Measurements from ENCODE around the gene SLF2. TPM values are rescaled to one million over a fixed set of nuclear protein-coding genes. Genes with fewer than 3 reads are reported as not detected.

Gene SLF2
- total and polyA plus RNA-seq, 4 donors: 4.0 to 18.8 (median 12.1) TPM

GRCh38 chr10:101007099-101007711 lies 94.4 kb downstream of the SLF2 start:
- DNase-seq (ENCODE audit: low spot score): no peak
- TF ChIP-seq, protein P1, sequence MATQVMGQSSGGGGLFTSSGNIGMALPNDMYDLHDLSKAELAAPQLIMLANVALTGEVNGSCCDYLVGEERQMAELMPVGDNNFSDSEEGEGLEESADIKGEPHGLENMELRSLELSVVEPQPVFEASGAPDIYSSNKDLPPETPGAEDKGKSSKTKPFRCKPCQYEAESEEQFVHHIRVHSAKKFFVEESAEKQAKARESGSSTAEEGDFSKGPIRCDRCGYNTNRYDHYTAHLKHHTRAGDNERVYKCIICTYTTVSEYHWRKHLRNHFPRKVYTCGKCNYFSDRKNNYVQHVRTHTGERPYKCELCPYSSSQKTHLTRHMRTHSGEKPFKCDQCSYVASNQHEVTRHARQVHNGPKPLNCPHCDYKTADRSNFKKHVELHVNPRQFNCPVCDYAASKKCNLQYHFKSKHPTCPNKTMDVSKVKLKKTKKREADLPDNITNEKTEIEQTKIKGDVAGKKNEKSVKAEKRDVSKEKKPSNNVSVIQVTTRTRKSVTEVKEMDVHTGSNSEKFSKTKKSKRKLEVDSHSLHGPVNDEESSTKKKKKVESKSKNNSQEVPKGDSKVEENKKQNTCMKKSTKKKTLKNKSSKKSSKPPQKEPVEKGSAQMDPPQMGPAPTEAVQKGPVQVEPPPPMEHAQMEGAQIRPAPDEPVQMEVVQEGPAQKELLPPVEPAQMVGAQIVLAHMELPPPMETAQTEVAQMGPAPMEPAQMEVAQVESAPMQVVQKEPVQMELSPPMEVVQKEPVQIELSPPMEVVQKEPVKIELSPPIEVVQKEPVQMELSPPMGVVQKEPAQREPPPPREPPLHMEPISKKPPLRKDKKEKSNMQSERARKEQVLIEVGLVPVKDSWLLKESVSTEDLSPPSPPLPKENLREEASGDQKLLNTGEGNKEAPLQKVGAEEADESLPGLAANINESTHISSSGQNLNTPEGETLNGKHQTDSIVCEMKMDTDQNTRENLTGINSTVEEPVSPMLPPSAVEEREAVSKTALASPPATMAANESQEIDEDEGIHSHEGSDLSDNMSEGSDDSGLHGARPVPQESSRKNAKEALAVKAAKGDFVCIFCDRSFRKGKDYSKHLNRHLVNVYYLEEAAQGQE (IDR thresholded peaks at IDR 0.05): no peak
- TF ChIP-seq TAF1 (conservative IDR thresholded peaks at IDR 0.05) (no peak), RAD21 (IDR thresholded peaks at IDR 0.05) (no peak), FOXA1 (IDR thresholded peaks at IDR 0.05) (no peak), SP1 (IDR thresholded peaks at IDR 0.05) (no peak), JUND (IDR thresholded peaks at IDR 0.05) (no peak), EGR1 (IDR thresholded peaks at IDR 0.05; ENCODE audit: low read depth in 2 of 2) (no peak), HNF4A (conservative IDR thresholded peaks at IDR 0.05) (no peak)
- TF ChIP-seq, protein P2, sequence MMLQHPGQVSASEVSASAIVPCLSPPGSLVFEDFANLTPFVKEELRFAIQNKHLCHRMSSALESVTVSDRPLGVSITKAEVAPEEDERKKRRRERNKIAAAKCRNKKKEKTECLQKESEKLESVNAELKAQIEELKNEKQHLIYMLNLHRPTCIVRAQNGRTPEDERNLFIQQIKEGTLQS (IDR thresholded peaks at IDR 0.05): no peak
- TF ChIP-seq, protein P3, sequence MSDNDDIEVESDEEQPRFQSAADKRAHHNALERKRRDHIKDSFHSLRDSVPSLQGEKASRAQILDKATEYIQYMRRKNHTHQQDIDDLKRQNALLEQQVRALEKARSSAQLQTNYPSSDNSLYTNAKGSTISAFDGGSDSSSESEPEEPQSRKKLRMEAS (IDR thresholded peaks at IDR 0.05): no peak
- Histone ChIP-seq H3K36me3 (ENCODE audit: control insufficient read depth in 4 of 4, insufficient read depth in 3 of 4, low read depth in 1 of 4, low read length in 3 of 4) (peaks cover 0 to 14% (median under 1%) of the 10 kb centered on the region in 4 donors), H3K4me1 (ENCODE audit: control insufficient read depth in 4 of 4, insufficient read depth in 4 of 4, low read length in 3 of 4) (peaks cover 0 to 3% (median 0%) of the 10 kb centered on the region in 4 donors), H3K27me3 (ENCODE audit: control insufficient read depth in 4 of 4, insufficient read depth in 4 of 4, low read length in 3 of 4) (no peaks in the 10 kb centered on the region), H3K9ac (ENCODE audit: low read depth in 1 of 2, low read length in 2 of 2) (no peak overlapping the region), H3K27ac (ENCODE audit: low read depth in 1 of 2, low read length in 2 of 2) (no peak overlapping the region), H3K4me3 (ENCODE audit: low read depth in 1 of 3, low read length in 3 of 3) (no peak overlapping the region), H3K9me3 (ENCODE audit: control insufficient read depth in 4 of 4, low read length in 3 of 4) (no peaks in the 10 kb centered on the region)
- 83% methylated on average over 11 of the region's 11 CpGs for WGBS

DNA sequence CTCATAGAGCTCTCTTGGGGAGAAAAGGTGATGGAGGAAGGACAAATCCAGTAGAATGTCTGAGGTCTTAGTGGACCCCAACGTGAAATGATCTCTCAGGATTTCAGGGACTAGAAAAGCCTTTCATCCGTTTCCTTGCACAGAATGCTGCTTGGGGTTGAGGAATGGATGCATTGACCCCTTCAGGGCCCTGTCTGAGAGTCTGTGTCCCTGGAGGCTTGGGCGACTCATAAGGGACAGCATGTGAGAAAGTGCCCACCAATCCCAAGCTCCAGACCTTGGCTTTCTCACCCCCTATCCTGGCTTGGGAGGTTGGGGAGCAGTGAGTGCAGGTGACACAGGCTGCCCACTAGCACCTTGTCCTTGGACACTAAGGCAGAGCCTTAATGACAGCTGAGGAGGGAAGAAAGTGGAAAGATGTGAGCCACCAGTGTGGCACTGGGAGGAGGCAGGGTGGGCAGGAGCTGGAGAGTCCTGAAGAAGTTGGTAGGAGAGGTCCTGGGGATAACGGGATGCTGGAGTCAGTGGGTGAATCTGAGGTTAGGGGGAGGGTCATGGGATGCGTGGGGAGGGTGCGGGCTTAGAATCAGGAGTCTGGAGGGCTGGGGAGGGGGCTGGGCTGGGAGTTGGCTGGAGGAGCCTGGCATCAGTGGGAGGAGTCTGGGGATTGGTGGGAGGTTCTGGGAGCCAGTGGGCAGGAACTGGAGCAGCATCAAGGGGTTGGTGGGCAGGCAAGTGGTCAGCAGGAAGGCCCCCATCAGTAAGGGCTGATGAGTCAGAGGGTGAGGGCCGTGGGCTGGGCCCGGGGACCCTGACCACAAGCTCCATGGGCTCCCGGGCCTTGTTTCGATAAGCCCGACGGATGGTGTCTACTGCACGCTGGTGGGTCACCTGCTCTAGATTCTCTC lies 95.4 kb downstream of the SLF2 start:
- Histone ChIP-seq H3K4me1 (ENCODE audit: control insufficient read depth in 4 of 4, insufficient read depth in 4 of 4, low read length in 3 of 4) (peaks cover 0 to 11% (median 1%) of the 10 kb centered on the region in 4 donors), H3K4me3 (ENCODE audit: low read depth in 1 of 3, low read length in 3 of 3) (no peak overlapping the region), H3K9me3 (ENCODE audit: control insufficient read depth in 4 of 4, low read length in 3 of 4) (no peaks in the 10 kb centered on the region), H3K36me3 (ENCODE audit: control insufficient read depth in 4 of 4, insufficient read depth in 3 of 4, low read depth in 1 of 4, low read length in 3 of 4) (peaks cover 0 to 11% (median 0%) of the 10 kb centered on the region in 4 donors), H3K27me3 (ENCODE audit: control insufficient read depth in 4 of 4, insufficient read depth in 4 of 4, low read length in 3 of 4) (no peaks in the 10 kb centered on the region), H3K27ac (ENCODE audit: low read depth in 1 of 2, low read length in 2 of 2) (no peak overlapping the region), H3K9ac (ENCODE audit: low read depth in 1 of 2, low read length in 2 of 2) (no peak overlapping the region)
- DNase-seq (ENCODE audit: low spot score): no peak
- 72% methylated on average over 13 of the region's 13 CpGs for WGBS
- TF ChIP-seq GABPA (IDR thresholded peaks at IDR 0.05 in 1 of 2, conservative IDR thresholded peaks at IDR 0.05 in 1 of 2): no peak
- no peak for TF ChIP-seq CTCF (IDR thresholded peaks at IDR 0.05; ENCODE audit: low read depth, low read length, missing input control)
- TF ChIP-seq JUND (IDR thresholded peaks at IDR 0.05): no peak
- no peak for TF ChIP-seq YY1 (IDR thresholded peaks at IDR 0.05)
- TF ChIP-seq EGR1 (IDR thresholded peaks at IDR 0.05; ENCODE audit: low read depth in 2 of 2): no peak
- no peak for TF ChIP-seq SP1 (IDR thresholded peaks at IDR 0.05)
- TF ChIP-seq, protein P3 (IDR thresholded peaks at IDR 0.05): no peak
- TF ChIP-seq, protein P2 (IDR thresholded peaks at IDR 0.05): no peak
- no peak for TF ChIP-seq ZBTB33 (IDR thresholded peaks at IDR 0.05)
- TF ChIP-seq, protein P1 (IDR thresholded peaks at IDR 0.05): no peak
- no peak for TF ChIP-seq HNF4G (IDR thresholded peaks at IDR 0.05)
- TF ChIP-seq RAD21 (IDR thresholded peaks at IDR 0.05): no peak
- no peak for TF ChIP-seq FOXA2 (IDR thresholded peaks at IDR 0.05)
- TF ChIP-seq FOXA1 (IDR thresholded peaks at IDR 0.05): no peak

Measured in liver (tissue), 9 donors.